Measurements from ENCODE around the gene BEND7.

GRCh38 chr10:13483951-13484350, 44.9 kb downstream of the BEND7 start:
- TF ChIP-seq, protein P1, sequence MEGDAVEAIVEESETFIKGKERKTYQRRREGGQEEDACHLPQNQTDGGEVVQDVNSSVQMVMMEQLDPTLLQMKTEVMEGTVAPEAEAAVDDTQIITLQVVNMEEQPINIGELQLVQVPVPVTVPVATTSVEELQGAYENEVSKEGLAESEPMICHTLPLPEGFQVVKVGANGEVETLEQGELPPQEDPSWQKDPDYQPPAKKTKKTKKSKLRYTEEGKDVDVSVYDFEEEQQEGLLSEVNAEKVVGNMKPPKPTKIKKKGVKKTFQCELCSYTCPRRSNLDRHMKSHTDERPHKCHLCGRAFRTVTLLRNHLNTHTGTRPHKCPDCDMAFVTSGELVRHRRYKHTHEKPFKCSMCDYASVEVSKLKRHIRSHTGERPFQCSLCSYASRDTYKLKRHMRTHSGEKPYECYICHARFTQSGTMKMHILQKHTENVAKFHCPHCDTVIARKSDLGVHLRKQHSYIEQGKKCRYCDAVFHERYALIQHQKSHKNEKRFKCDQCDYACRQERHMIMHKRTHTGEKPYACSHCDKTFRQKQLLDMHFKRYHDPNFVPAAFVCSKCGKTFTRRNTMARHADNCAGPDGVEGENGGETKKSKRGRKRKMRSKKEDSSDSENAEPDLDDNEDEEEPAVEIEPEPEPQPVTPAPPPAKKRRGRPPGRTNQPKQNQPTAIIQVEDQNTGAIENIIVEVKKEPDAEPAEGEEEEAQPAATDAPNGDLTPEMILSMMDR (IDR thresholded peaks at IDR 0.05; ENCODE audit: insufficient read depth, low read length): no peak
- TF ChIP-seq, protein P2, sequence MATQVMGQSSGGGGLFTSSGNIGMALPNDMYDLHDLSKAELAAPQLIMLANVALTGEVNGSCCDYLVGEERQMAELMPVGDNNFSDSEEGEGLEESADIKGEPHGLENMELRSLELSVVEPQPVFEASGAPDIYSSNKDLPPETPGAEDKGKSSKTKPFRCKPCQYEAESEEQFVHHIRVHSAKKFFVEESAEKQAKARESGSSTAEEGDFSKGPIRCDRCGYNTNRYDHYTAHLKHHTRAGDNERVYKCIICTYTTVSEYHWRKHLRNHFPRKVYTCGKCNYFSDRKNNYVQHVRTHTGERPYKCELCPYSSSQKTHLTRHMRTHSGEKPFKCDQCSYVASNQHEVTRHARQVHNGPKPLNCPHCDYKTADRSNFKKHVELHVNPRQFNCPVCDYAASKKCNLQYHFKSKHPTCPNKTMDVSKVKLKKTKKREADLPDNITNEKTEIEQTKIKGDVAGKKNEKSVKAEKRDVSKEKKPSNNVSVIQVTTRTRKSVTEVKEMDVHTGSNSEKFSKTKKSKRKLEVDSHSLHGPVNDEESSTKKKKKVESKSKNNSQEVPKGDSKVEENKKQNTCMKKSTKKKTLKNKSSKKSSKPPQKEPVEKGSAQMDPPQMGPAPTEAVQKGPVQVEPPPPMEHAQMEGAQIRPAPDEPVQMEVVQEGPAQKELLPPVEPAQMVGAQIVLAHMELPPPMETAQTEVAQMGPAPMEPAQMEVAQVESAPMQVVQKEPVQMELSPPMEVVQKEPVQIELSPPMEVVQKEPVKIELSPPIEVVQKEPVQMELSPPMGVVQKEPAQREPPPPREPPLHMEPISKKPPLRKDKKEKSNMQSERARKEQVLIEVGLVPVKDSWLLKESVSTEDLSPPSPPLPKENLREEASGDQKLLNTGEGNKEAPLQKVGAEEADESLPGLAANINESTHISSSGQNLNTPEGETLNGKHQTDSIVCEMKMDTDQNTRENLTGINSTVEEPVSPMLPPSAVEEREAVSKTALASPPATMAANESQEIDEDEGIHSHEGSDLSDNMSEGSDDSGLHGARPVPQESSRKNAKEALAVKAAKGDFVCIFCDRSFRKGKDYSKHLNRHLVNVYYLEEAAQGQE (IDR thresholded peaks at IDR 0.05; ENCODE audit: insufficient replicate concordance, low read depth): no peak
- TF ChIP-seq POLR2AphosphoS5 (IDR thresholded peaks at IDR 0.05; ENCODE audit: low read depth): no peak
- no peak for TF ChIP-seq GABPA (IDR thresholded peaks at IDR 0.05; ENCODE audit: low read depth)
- TF ChIP-seq SPI1 (IDR thresholded peaks at IDR 0.05; ENCODE audit: borderline replicate concordance, low read depth): no peak
